GM21576 (cell line): ENCODE measurements around the gene SIL1.
"Not testable (repeated sequence)": the region's sequence is repeated elsewhere in the genome, so short reads cannot be mapped to it uniquely, and the experiment has no call there.

Experiments
- ATAC-seq: cut with Tn5 transposase; IDR thresholded peaks from one replicate; pipeline ENCODE4 v1.9.1; 2021; ENCODE audit warnings: mild to moderate bottlenecking, moderate library complexity; ENCODE audit not compliant: unreplicated experiment

Gene SIL1

GRCh38 chr5:139204196-139204595, 6.0 kb upstream of the SIL1 start:
- no peak for ATAC-seq

GRCh38 chr5:139199321-139199720, 1.2 kb upstream of the SIL1 start:
- ATAC-seq = no peak

GRCh38 chr5:139196296-139196956, 1.7 kb downstream of the SIL1 start:
- no peak for ATAC-seq

- no peak for ATAC-seq
Observed at GRCh38 chr5:139194486-139194885, 3.7 kb downstream of the SIL1 start.

- ATAC-seq = no peak
Observed at GRCh38 chr5:139193928-139194327, 4.2 kb downstream of the SIL1 start.

- ATAC-seq = not testable (repeated sequence)
Observed at GRCh38 chr5:139192906-139193305, 5.3 kb downstream of the SIL1 start.

- ATAC-seq = not testable (repeated sequence)
Observed at GRCh38 chr5:139191954-139192353, 6.2 kb downstream of the SIL1 start.

- ATAC-seq = no peak
Observed at GRCh38 chr5:139190125-139190524, 8.0 kb downstream of the SIL1 start.

GRCh38 chr5:139188558-139189270, 9.5 kb downstream of the SIL1 start:
- ATAC-seq = no peak

- ATAC-seq = no peak
Observed at GRCh38 chr5:139186752-139187326, 11.3 kb downstream of the SIL1 start.

GRCh38 chr5:139186261-139186660, 11.9 kb downstream of the SIL1 start:
- no peak for ATAC-seq

GRCh38 chr5:139185589-139185988, 12.6 kb downstream of the SIL1 start:
- ATAC-seq = no peak

GRCh38 chr5:139183502-139183901, 14.7 kb downstream of the SIL1 start:
- no peak for ATAC-seq

- no peak for ATAC-seq
Observed at GRCh38 chr5:139182528-139183296, 15.5 kb downstream of the SIL1 start.

- no peak for ATAC-seq
Observed at GRCh38 chr5:139181835-139182452, 16.2 kb downstream of the SIL1 start.

- no peak for ATAC-seq
Observed at GRCh38 chr5:139181322-139181730, 16.8 kb downstream of the SIL1 start.

- no peak for ATAC-seq
Observed at GRCh38 chr5:139180850-139181249, 17.3 kb downstream of the SIL1 start.

- ATAC-seq = not testable (repeated sequence)
Observed at GRCh38 chr5:139179778-139180513, 18.2 kb downstream of the SIL1 start.

GRCh38 chr5:139178935-139179334, 19.2 kb downstream of the SIL1 start:
- no peak for ATAC-seq

GRCh38 chr5:139178589-139178917, 19.6 kb downstream of the SIL1 start:
- no peak for ATAC-seq
